Suprapubic skin (tissue), 3 donors: ENCODE data around the gene TMEM8B.

Source experiments
- CTCF ChIP-seq, 2 donors: fragments of 200-600 bp in 1 of 2; fragments of 450-650 bp in 1 of 2; sonication (generic) in 1 of 2; IDR thresholded peaks; one replicate each; pipeline ENCODE4 v1.5.1; 2016 to 2019; ENCODE audit warnings: antibody characterized with exemption in 2 of 2, mild to moderate bottlenecking in 1 of 2, moderate library complexity in 1 of 2
- EP300 ChIP-seq: sonication (generic); formaldehyde crosslinking; IDR thresholded peaks from one replicate; pipeline ENCODE4 v1.6.1; 2017; ENCODE audit warnings: antibody characterized with exemption

- no peak for TF ChIP-seq CTCF (IDR thresholded peaks at IDR 0.05)
- TF ChIP-seq EP300, result no peak
These were observed 7.6 kb downstream of the TMEM8B start for GRCh38 chr9:35836595-35836994.
